Skeletal muscle satellite cell (primary cell): ENCODE results near the gene DOCK3.
"Not testable (repeated sequence)": the region's sequence is repeated elsewhere in the genome, so short reads cannot be mapped to it uniquely, and the experiment has no call there.

Experiments used
- H3K27me3 ChIP-seq: 2 replicates; pipeline ENCODE4 v1.7.0; 2013; ENCODE audit warnings: low read length; ENCODE audit not compliant: control insufficient read depth, insufficient read depth
- H3K36me3 ChIP-seq: 2 replicates; pipeline ENCODE4 v1.7.0; 2013; ENCODE audit warnings: mild to moderate bottlenecking, control low read depth, low read length; ENCODE audit not compliant: insufficient read depth
- H3K4me1 ChIP-seq: 2 replicates; pipeline ENCODE4 v1.7.0; 2013; ENCODE audit warnings: low read length; ENCODE audit not compliant: control insufficient read depth, insufficient read depth
- H3K4me2 ChIP-seq: 2 replicates; pipeline ENCODE4 v1.7.0; 2013; ENCODE audit warnings: mild to moderate bottlenecking, low read length
- H3K4me3 ChIP-seq: 2 replicates; pipeline ENCODE4 v1.7.0; 2013; ENCODE audit warnings: low read length
- H3K9ac ChIP-seq: 2 replicates; pipeline ENCODE4 v1.7.0; 2013; ENCODE audit warnings: mild to moderate bottlenecking, low read depth, low read length, moderate library complexity
- H3K9me3 ChIP-seq: replicated peaks from 2 replicates; pipeline ENCODE4 v1.7.0; 2013; ENCODE audit warnings: mild to moderate bottlenecking, control low read depth, low read length

Gene DOCK3

GRCh38 chr3:51387281-51387680 lies 712.6 kb downstream of the DOCK3 start:
- not testable (repeated sequence) for H3K27me3 ChIP-seq, H3K9ac ChIP-seq, H3K9me3 ChIP-seq
- peak overlapping the region; percentile 3 for H3K4me3 ChIP-seq
- H3K4me1 ChIP-seq, result peaks cover 47% of the 10 kb centered on the region
- peaks cover 36% of the 10 kb centered on the region for H3K36me3 ChIP-seq
- H3K4me2 ChIP-seq, result peak overlapping the region; percentile 65

GRCh38 chr3:51388286-51389029 lies 713.7 kb downstream of the DOCK3 start:
- Histone ChIP-seq H3K4me2 (peak overlapping the region; percentile 65), H3K4me3 (no peak overlapping the region), H3K9me3 (no peaks in the 10 kb centered on the region), H3K36me3 (peaks cover 48% of the 10 kb centered on the region), H3K27me3 (no peaks in the 10 kb centered on the region), H3K4me1 (peaks cover 55% of the 10 kb centered on the region), H3K9ac (no peak overlapping the region)

GRCh38 chr3:51389423-51390183 lies 714.9 kb downstream of the DOCK3 start:
- no peaks in the 10 kb centered on the region for H3K27me3 ChIP-seq
- peaks cover 61% of the 10 kb centered on the region for H3K4me1 ChIP-seq
- no peak overlapping the region for H3K9ac ChIP-seq
- H3K4me2 ChIP-seq, result no peak overlapping the region
- peaks cover 59% of the 10 kb centered on the region for H3K36me3 ChIP-seq
- H3K9me3 ChIP-seq, result no peaks in the 10 kb centered on the region
- H3K4me3 ChIP-seq, result no peak overlapping the region

- Histone ChIP-seq H3K4me2 (peak overlapping the region; percentile 86), H3K4me1 (peaks cover 61% of the 10 kb centered on the region), H3K9me3 (no peaks in the 10 kb centered on the region), H3K27me3 (no peaks in the 10 kb centered on the region), H3K4me3 (peak overlapping the region; percentile 71), H3K9ac (peak overlapping the region; percentile 92), H3K36me3 (peaks cover 68% of the 10 kb centered on the region)
These were observed 715.7 kb downstream of the DOCK3 start for GRCh38 chr3:51390246-51391074.

- no peaks in the 10 kb centered on the region for H3K9me3 ChIP-seq
- H3K4me3 ChIP-seq, result peak within 1 kb of the TSS; percentile 84
- H3K4me1 ChIP-seq, result peaks cover 58% of the 10 kb centered on the region
- H3K4me2 ChIP-seq, result peak within 1 kb of the TSS; percentile 89
- H3K9ac ChIP-seq, result peak within 1 kb of the TSS; percentile 92
- peaks cover 74% of the 10 kb centered on the region for H3K36me3 ChIP-seq
- H3K27me3 ChIP-seq, result no peaks in the 10 kb centered on the region
These were observed 716.4 kb downstream of the DOCK3 start, which contains the start of gene RBM15B for GRCh38 chr3:51391075-51391565. TSS of gene RBM15B (plus strand) at chr3:51391285. CDS start at chr3:51391400, 115 bp downstream.

DNA sequence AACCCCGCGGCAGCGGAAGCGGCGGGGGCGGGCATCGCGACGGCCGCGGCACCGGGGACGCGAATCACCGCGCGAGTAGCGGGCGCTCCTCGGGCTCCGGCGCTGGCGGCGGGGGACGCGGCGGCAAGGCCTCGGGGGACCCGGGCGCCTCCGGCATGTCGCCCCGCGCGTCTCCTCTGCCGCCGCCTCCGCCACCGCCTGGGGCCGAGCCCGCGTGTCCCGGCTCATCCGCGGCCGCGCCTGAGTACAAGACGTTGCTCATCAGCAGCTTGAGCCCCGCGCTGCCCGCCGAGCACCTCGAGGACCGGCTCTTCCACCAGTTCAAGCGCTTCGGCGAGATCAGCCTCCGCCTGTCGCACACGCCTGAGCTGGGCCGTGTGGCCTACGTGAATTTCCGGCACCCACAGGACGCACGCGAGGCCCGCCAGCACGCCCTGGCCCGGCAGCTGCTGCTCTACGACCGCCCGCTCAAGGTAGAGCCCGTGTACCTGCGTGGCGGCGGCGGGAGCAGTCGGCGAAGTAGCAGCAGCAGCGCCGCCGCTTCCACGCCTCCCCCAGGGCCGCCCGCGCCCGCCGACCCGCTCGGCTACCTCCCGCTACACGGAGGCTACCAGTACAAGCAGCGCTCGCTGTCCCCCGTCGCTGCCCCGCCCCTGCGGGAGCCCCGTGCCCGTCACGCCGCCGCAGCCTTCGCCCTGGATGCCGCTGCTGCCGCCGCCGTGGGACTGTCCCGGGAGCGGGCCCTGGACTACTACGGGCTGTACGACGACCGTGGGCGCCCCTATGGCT lies 717.0 kb downstream of the DOCK3 start:
- peak overlapping the region; percentile 89 for H3K4me2 ChIP-seq
- peaks cover 81% of the 10 kb centered on the region for H3K36me3 ChIP-seq
- H3K9me3 ChIP-seq, result no peaks in the 10 kb centered on the region
- peaks cover 51% of the 10 kb centered on the region for H3K4me1 ChIP-seq
- H3K9ac ChIP-seq, result peak overlapping the region; percentile 92
- peak overlapping the region; percentile 84 for H3K4me3 ChIP-seq
- no peaks in the 10 kb centered on the region for H3K27me3 ChIP-seq

- peak overlapping the region; percentile 89 for H3K4me2 ChIP-seq
- peaks cover 86% of the 10 kb centered on the region for H3K36me3 ChIP-seq
- no peaks in the 10 kb centered on the region for H3K9me3 ChIP-seq
- H3K9ac ChIP-seq, result peak overlapping the region; percentile 92
- no peaks in the 10 kb centered on the region for H3K27me3 ChIP-seq
- H3K4me3 ChIP-seq, result peak overlapping the region; percentile 84
- H3K4me1 ChIP-seq, result peaks cover 46% of the 10 kb centered on the region
These were observed 717.8 kb downstream of the DOCK3 start for GRCh38 chr3:51392355-51393133.

DNA sequence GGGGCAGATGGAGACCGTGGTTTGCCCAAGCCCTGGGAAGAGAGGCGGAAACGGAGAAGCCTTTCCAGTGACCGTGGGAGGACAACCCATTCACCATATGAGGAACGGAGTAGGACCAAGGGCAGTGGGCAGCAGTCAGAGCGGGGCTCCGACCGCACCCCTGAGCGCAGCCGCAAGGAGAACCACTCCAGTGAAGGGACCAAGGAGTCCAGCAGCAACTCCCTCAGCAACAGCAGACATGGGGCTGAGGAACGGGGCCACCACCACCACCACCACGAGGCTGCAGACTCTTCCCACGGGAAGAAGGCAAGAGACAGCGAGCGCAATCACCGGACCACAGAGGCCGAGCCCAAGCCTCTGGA lies 718.4 kb downstream of the DOCK3 start:
- H3K4me1 ChIP-seq, result peaks cover 40% of the 10 kb centered on the region
- H3K9ac ChIP-seq, result no peak overlapping the region
- H3K36me3 ChIP-seq, result peaks cover 81% of the 10 kb centered on the region
- peak overlapping the region; percentile 89 for H3K4me2 ChIP-seq
- H3K27me3 ChIP-seq, result no peaks in the 10 kb centered on the region
- H3K9me3 ChIP-seq, result no peaks in the 10 kb centered on the region
- H3K4me3 ChIP-seq, result peak overlapping the region; percentile 84

DNA sequence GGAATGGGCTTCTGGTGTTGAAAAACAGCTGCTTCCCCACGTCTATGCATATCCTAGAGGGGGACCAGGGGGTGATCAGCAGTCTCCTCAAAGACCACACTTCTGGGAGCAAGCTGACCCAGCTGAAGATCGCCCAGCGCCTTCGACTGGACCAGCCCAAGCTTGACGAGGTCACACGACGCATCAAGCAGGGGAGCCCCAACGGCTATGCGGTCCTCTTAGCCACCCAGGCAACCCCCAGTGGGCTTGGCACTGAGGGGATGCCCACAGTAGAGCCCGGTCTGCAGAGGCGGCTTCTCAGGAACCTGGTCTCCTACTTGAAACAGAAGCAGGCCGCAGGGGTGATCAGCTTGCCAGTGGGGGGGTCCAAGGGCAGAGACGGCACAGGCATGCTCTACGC lies 718.8 kb downstream of the DOCK3 start:
- Histone ChIP-seq H3K36me3 (peaks cover 76% of the 10 kb centered on the region), H3K9me3 (no peaks in the 10 kb centered on the region), H3K9ac (no peak overlapping the region), H3K4me3 (peak overlapping the region; percentile 84), H3K4me2 (peak overlapping the region; percentile 89), H3K4me1 (peaks cover 36% of the 10 kb centered on the region), H3K27me3 (no peaks in the 10 kb centered on the region)

DNA sequence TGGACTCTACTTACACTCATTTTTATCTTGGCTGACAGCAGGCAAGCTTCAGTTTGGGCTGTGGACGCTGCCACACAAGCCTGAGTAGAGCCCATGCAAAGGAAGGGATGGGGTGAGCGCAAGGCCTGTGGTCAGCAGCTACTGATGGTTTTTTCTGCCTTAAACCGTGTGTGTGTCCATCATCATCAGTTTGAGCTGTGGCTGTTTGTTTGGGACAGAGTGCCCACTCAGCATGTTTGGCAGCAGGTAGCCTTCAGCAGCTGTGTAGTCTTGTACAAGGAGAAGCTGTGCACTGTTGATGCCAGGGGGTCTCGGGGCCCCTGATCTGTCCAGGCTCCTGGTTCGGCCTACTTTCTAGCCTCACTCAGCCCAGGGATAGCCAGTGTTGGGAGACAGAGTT lies 719.8 kb downstream of the DOCK3 start:
- peaks cover 33% of the 10 kb centered on the region for H3K4me1 ChIP-seq
- no peaks in the 10 kb centered on the region for H3K9me3 ChIP-seq
- H3K4me3 ChIP-seq, result no peak overlapping the region
- peak overlapping the region; percentile 89 for H3K4me2 ChIP-seq
- H3K36me3 ChIP-seq, result peaks cover 68% of the 10 kb centered on the region
- H3K27me3 ChIP-seq, result no peaks in the 10 kb centered on the region
- peak overlapping the region; percentile 29 for H3K9ac ChIP-seq
